IPS DF 19.7 (cell line): ENCODE results near the gene CUX1.
"Not testable (repeated sequence)": the region's sequence is repeated elsewhere in the genome, so short reads cannot be mapped to it uniquely, and the experiment has no call there.

Source experiments
- DNase-seq: peaks from one replicate; pipeline ENCODE4 v3.0.0-alpha.2; 2013; ENCODE audit warnings: low read depth, low spot score

Gene CUX1

DNA sequence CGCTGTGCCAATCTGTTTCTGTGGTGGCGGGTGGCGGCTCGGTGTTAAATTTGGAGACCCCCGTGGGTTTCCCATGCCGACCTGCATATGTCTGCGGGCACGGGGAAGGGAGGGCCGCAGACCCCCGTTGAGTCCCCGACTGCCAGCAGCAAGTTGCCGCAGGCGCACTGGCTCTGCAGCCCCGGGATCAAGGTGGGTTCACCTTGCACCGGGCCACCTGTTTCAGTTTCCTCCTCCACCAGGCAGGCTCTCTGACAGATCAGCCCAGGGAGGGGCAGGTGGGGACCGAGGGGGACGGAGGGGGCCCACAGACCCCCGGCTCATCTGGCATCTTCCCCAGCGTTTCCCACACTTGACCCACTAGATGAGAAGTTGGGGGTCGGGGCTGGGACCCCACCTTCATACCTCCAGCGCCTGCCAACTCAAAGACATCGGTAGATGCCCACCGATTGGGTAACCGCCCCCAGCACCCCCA is 95.9 kb downstream of the CUX1 start:
- no peak for DNase-seq

GRCh38 chr7:101913851-101914250 is 96.4 kb downstream of the CUX1 start:
- DNase-seq: no peak

- no peak for DNase-seq
These were observed 97.6 kb downstream of the CUX1 start for GRCh38 chr7:101915000-101915399.

GRCh38 chr7:101916041-101916800 is 98.8 kb downstream of the CUX1 start:
- DNase-seq: no peak

- DNase-seq: no peak
These were observed 99.5 kb downstream of the CUX1 start for GRCh38 chr7:101916876-101917275.

GRCh38 chr7:101917566-101917965 is 100.1 kb downstream of the CUX1 start:
- DNase-seq: no peak

GRCh38 chr7:101918426-101918825 is 101.0 kb downstream of the CUX1 start:
- DNase-seq: no peak

DNA sequence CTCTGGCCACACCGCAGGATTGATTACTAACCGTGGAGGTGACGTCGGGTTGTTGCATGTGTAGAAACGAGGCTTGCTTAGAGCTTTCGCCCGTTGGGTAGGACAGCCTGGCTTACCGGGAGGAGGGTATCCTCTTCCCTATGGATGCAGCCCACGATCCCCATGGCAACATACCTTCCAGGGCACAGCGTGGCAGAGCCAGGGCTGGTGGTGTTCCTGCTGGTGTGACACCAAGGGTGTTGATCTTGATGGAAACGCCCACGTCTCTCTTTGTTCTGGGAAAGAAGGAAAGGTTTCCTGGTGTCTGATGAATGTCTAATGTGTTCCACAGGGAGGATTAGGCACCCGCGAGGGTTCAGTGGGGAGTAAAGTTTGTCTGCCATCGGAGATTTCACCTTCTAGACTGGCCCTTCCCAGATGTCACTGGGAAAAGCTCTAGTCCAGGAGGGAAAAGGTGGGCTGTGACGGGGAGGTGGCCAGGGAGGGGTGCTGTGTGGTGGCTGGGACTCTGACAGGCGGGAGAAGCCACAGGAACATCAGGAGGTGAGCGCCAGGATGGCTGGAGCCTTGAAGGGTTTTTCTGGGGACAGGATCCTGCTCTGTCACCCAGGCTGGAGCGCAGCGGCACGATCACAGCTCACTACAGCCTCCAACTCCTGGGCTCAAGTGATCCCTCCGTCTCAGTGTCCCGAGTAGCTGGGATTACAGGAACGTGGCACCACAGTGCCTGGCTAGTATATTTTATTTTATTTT is 102.1 kb downstream of the CUX1 start:
- DNase-seq: no peak

DNA sequence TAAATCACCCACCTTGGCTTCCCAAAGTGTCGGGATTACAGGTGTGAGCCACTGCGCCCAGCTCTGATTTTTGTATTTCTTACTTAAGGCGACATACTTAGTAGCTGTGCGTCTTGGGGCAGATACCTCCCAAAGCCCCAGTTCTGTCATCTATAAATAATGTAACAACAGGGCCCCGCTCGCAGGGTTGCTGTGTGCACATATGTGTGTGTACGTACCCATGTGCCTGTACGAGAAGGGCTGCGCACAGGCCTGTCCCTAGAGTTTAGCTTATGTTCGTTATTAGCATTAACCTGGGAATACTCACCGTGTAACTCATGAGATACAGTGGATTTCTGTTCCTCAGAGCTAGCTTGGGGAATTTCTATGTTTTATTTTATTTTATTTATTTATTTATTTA is 103.6 kb downstream of the CUX1 start:
- DNase-seq: no peak

- not testable (repeated sequence) for DNase-seq
These were observed 104.4 kb downstream of the CUX1 start for GRCh38 chr7:101921546-101922489.

DNA sequence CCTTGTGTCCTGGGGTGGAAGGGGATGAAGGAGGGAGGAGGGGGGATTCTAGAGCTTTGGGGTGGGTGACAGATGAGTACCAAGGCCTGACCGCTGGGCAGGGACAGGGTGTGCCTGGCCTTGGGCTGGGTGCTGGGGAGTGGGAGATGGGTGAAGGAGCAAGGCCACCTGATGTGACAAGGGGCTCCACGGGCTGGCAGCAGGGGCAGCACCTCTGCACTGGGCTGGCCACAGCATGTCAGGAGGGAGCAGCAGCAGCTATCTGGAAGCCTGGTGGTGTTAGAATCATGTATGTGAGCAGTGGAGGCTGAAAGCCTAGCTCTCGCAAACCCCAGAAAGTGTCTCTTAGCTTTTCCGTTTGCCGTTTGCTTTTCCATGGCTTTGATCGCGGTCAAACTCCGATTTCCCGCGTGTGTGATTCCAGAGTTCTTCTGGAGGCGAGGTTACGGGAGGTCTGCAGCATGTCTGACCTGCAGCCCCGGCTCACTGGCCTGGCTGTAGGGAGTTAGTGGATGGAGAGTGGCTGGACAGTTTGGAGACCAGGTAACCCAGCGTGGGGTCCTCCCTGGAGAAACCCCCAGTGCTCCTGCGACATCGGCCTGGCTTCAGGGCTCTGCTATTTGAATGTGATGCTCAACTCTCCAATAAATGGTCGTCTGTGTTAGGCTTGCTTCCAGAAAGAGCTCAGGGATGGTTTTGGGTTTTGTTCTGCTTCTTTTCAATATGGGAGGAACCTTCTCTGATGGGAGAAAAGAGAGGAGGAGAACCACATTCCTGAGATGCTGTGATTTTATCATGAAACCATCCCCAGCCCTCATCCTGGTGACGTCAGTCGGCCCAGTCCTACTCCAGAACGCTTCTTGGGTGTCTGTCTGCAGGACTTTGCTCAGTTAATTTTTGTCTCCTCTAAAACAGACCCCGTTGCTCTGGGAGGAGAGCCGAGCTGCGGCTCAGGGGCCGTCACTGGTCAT is 105.5 kb downstream of the CUX1 start:
- no peak for DNase-seq

GRCh38 chr7:101923602-101923985 is 106.2 kb downstream of the CUX1 start:
- DNase-seq: no peak

GRCh38 chr7:101924171-101924570 is 106.7 kb downstream of the CUX1 start:
- DNase-seq: no peak

DNA sequence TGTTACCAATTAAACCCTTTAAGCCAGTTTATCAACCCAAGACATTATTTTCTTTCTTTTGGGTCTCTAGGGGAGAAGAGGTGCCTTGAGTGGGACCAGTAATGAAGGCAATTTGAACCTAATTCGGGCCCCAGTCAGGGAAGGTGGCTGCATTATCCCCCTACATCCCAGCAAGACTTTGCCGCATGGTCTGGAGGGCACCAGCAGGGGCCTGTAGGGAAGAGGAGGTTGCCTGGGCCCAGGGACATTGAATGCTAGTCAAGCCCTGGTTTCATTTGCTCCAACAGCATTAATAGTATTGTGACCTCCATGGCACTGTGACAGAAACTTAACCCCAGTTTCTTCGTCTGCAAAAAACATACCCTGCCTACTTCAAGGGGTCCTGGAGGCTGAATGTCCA is 108.8 kb downstream of the CUX1 start:
- DNase-seq: no peak

DNA sequence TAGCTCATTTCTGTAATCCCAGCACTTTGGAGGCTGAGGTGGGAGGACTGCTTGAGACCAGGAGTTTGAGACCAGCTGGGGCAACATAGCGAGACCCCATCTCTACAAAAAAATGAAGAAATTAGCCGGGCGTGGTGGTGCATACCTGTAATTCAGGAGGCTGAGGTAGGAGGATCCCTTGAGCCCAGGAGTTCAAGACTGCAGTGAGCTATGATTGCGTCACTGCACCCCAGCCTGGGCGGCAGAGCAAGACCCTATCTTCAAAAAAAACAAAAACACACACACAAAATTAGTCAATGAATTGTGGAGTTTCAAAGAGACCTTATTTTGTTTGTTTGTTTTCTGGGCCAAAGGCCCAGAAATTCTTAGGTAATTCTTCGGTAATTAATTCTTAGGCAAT is 110.0 kb downstream of the CUX1 start:
- no peak for DNase-seq

DNA sequence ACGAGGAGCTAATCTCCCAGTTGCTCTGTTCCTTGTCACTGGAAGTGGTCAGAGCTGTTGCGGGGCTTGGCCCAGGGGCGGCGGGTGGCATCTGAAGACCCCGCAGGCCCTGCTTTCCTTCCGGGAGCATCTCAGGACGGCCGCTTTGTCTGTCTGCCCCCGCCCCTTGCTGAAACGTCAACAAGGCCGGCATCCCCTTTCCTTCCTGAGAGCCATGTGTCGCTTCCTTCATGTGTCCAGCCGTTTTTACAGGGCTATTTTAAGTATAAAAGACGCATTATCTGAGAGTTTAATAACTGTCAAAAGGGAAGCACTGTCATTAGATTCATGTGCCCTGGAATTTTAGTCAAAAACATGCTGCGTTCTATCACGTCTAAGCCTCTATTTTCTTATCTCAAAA is 110.4 kb downstream of the CUX1 start:
- no peak for DNase-seq

- no peak for DNase-seq
These were observed 111.8 kb downstream of the CUX1 start for GRCh38 chr7:101929256-101929655.

DNA sequence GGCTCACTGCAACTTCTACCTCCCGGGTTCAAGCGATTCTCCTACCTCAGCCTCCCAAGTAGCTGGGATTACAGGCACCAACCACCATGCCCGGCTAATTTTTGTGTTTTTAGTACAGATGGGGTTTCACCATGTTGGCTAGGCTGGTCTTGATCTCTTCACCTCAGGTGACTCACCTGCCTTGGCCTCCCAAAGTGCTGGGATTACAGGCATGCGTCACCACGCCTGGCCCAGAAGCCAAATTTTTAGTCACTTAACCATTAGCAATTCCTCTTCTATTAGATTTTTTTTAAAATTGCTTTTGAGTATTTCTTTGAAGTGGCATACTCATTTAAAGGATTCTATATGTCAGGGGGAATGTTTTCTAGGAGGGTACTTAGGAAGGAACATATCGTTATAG is 112.5 kb downstream of the CUX1 start:
- not testable (repeated sequence) for DNase-seq

- no peak for DNase-seq
These were observed 114.7 kb downstream of the CUX1 start for GRCh38 chr7:101932083-101932482.

DNA sequence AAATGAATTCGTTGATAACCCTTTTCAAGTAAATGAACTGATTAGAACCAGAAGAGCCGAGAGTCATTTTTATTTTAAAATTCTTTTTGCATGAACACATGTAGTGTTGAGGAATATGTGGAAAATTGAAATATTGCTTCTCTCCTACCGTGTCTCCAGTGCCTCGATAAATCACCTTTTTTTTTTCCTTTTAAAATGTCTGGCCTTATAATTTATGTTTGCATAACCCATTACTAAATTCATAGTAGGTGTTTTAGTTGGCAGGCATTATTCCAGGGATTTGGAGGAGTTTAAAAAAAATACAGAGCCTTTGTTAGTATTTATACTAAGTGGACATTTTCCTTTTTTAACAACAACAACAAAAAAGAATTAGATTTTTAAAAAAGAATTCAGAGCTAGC is 115.6 kb downstream of the CUX1 start:
- DNase-seq: no peak

DNA sequence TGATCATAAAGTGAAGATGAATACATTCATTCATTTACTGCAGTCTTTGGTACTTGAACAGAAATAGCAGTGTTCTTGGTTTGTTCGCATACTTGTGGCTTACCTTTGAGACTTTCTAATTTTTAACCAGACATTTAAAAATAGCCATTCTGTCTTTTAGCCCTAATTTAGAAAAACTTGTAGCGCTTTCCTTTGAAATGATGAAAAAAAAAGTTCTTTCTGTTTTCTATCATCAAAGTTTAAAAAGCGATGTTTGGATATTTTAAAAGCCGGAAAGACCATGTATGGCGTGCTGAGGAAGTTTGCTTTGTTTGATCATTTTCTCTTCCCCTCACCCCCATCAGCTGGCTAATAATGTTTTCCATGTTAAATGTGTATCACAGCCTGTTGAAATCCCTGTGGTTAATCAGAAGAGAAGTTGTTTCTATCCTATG is 116.3 kb downstream of the CUX1 start:
- DNase-seq: no peak
